ENCODE results near the gene SF3A1. TPM values are rescaled to one million over a fixed set of nuclear protein-coding genes. Genes with fewer than 3 reads are reported as not detected.
"Not testable (repeated sequence)": the region's sequence is repeated elsewhere in the genome, so short reads cannot be mapped to it uniquely, and the experiment has no call there.

The SF3A1 gene
- total RNA-seq, 1 donor from 2014 or later, result 139 TPM

DNA sequence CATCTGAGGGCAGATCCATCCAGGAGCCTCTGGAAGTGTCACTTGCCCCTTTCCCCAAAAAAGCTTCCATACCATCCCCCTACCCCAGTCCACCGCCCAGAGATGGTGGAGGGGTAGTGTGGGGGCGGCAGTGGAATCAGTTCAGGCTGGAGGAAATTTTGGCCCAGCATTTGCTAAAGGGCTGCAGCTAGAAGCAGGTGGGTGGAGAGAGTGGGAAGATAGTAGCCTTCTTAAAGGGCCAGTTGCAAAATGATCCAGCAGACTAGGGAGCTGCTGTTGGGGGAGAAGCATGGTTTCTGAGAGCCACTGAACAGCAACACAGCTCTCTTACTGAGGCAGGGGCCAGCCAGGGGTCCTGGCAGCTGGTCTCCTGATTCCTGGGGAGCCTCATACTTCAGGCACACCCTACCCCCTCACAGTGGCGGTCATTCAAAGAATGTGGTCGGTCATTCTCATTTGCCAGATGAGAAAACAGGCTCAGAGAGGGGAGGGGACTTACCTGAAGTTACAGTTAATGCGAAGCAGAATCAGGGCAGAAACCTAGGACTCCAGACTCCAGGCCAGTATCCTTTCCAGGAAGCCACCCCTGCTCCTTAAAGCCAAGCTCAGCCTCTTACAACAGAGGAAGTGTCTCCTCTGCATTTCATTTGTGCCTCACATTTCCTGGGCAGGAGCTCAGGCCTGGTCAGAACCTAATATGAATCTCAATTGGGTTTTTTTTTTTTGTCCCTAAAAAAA lies 45.5 kb upstream of the SF3A1 start:
- H3K27me3 ChIP-seq (ENCODE audit: insufficient read depth, low read length), result no peaks in the 10 kb centered on the region
- peak overlapping the region; percentile 4 for H3K9ac ChIP-seq (ENCODE audit: low read length)
- no peak for TF ChIP-seq EZH2 (IDR thresholded peaks at IDR 0.05; ENCODE audit: insufficient read depth, low read length)
- TF ChIP-seq, protein P1, sequence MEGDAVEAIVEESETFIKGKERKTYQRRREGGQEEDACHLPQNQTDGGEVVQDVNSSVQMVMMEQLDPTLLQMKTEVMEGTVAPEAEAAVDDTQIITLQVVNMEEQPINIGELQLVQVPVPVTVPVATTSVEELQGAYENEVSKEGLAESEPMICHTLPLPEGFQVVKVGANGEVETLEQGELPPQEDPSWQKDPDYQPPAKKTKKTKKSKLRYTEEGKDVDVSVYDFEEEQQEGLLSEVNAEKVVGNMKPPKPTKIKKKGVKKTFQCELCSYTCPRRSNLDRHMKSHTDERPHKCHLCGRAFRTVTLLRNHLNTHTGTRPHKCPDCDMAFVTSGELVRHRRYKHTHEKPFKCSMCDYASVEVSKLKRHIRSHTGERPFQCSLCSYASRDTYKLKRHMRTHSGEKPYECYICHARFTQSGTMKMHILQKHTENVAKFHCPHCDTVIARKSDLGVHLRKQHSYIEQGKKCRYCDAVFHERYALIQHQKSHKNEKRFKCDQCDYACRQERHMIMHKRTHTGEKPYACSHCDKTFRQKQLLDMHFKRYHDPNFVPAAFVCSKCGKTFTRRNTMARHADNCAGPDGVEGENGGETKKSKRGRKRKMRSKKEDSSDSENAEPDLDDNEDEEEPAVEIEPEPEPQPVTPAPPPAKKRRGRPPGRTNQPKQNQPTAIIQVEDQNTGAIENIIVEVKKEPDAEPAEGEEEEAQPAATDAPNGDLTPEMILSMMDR (IDR thresholded peaks at IDR 0.05; ENCODE audit: insufficient read depth, low read depth, low read length), result no peak
- H2AFZ ChIP-seq (ENCODE audit: low read depth, low read length), result no peak overlapping the region
- no peak for DNase-seq (ENCODE audit: low read depth)
- no peak overlapping the region for H3K4me3 ChIP-seq (ENCODE audit: insufficient read depth, low read depth, low read length)
- no peaks in the 10 kb centered on the region for H3K9me3 ChIP-seq (ENCODE audit: insufficient read depth, low read depth, low read length)
- no peak overlapping the region for H3K27ac ChIP-seq (ENCODE audit: low read depth, low read length)
- peaks cover 76% of the 10 kb centered on the region for H3K79me2 ChIP-seq (ENCODE audit: insufficient read depth, low read length)
- Mint-ChIP-seq H3K4me3 (ENCODE audit: unreplicated experiment) (peak overlapping the region; percentile 20), H3K4me1 (ENCODE audit: low read depth, unreplicated experiment) (peaks cover 17% of the 10 kb centered on the region), H3K9me3 (ENCODE audit: unreplicated experiment) (no peaks in the 10 kb centered on the region), H3K27me3 (ENCODE audit: low read depth, unreplicated experiment) (no peaks in the 10 kb centered on the region), H3K27ac (ENCODE audit: unreplicated experiment) (no peak overlapping the region), H3K36me3 (ENCODE audit: low read depth, unreplicated experiment) (peaks cover 16% of the 10 kb centered on the region)
- H3K4me1 ChIP-seq (ENCODE audit: insufficient read depth, low read length), result peaks cover 16% of the 10 kb centered on the region
- peak overlapping the region; percentile 38 for H3K4me2 ChIP-seq (ENCODE audit: low read length)
- peaks cover 16% of the 10 kb centered on the region for H3K36me3 ChIP-seq (ENCODE audit: insufficient read depth, low read length)
- no peak for FAIRE-seq
- peaks cover 76% of the 10 kb centered on the region for H4K20me1 ChIP-seq (ENCODE audit: insufficient read depth, low read length)

- not testable (repeated sequence) for FAIRE-seq; H3K27me3 Mint-ChIP-seq (ENCODE audit: low read depth, unreplicated experiment); H3K9me3 ChIP-seq (ENCODE audit: insufficient read depth, low read depth, low read length); H3K27ac Mint-ChIP-seq (ENCODE audit: unreplicated experiment); H3K9ac ChIP-seq (ENCODE audit: low read length); H3K27ac ChIP-seq (ENCODE audit: low read depth, low read length); H3K4me3 ChIP-seq (ENCODE audit: insufficient read depth, low read depth, low read length); H3K27me3 ChIP-seq (ENCODE audit: insufficient read depth, low read length); H2AFZ ChIP-seq (ENCODE audit: low read depth, low read length); DNase-seq (ENCODE audit: low read depth); H3K9me3 Mint-ChIP-seq (ENCODE audit: unreplicated experiment); H3K4me2 ChIP-seq (ENCODE audit: low read length); H3K4me3 Mint-ChIP-seq (ENCODE audit: unreplicated experiment); H3K36me3 ChIP-seq (ENCODE audit: insufficient read depth, low read length)
- peaks cover 13% of the 10 kb centered on the region for H3K36me3 Mint-ChIP-seq (ENCODE audit: low read depth, unreplicated experiment)
- H3K4me1 Mint-ChIP-seq (ENCODE audit: low read depth, unreplicated experiment), result peaks cover 17% of the 10 kb centered on the region
- H3K79me2 ChIP-seq (ENCODE audit: insufficient read depth, low read length), result peaks cover 80% of the 10 kb centered on the region
- H4K20me1 ChIP-seq (ENCODE audit: insufficient read depth, low read length), result peaks cover 70% of the 10 kb centered on the region
- H3K4me1 ChIP-seq (ENCODE audit: insufficient read depth, low read length), result peaks cover 21% of the 10 kb centered on the region
These were observed 44.3 kb upstream of the SF3A1 start for GRCh38 chr22:30401024-30401423.

DNA sequence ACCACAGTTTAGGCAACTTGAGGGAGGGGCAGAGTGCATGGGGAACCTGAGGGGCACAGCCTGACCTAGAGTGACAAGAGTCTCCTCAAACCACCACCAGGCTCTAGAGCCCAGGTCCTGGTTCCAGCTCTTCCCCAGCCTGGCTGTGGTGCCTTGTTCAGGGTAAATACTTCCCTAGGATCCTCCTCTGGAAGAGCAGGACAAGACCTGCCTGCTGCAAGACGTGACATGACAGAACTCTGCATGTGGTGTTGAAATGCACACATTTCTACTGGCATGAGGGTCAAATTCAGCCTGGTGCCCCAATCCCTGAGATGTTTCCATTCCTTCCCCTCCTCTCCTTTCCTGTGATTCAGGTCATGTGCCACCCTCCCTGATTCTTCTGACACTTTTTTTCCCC lies 43.5 kb upstream of the SF3A1 start:
- H3K27ac ChIP-seq (ENCODE audit: low read depth, low read length), result no peak overlapping the region
- peaks cover 17% of the 10 kb centered on the region for H3K4me1 Mint-ChIP-seq (ENCODE audit: low read depth, unreplicated experiment)
- no peak overlapping the region for H3K4me3 ChIP-seq (ENCODE audit: insufficient read depth, low read depth, low read length)
- peaks cover 3% of the 10 kb centered on the region for H3K36me3 ChIP-seq (ENCODE audit: insufficient read depth, low read length)
- TF ChIP-seq, protein P1 (IDR thresholded peaks at IDR 0.05; ENCODE audit: insufficient read depth, low read depth, low read length), result no peak
- H3K9me3 Mint-ChIP-seq (ENCODE audit: unreplicated experiment), result no peaks in the 10 kb centered on the region
- no peaks in the 10 kb centered on the region for H3K27me3 ChIP-seq (ENCODE audit: insufficient read depth, low read length)
- FAIRE-seq (no peak), DNase-seq (ENCODE audit: low read depth) (no peak)
- peak overlapping the region; percentile 100 for H3K4me2 ChIP-seq (ENCODE audit: low read length)
- peaks cover 21% of the 10 kb centered on the region for H3K4me1 ChIP-seq (ENCODE audit: insufficient read depth, low read length)
- peaks cover 6% of the 10 kb centered on the region for H3K27me3 Mint-ChIP-seq (ENCODE audit: low read depth, unreplicated experiment)
- no peak overlapping the region for H3K9ac ChIP-seq (ENCODE audit: low read length)
- H3K36me3 Mint-ChIP-seq (ENCODE audit: low read depth, unreplicated experiment), result peaks cover 10% of the 10 kb centered on the region
- no peak overlapping the region for H2AFZ ChIP-seq (ENCODE audit: low read depth, low read length)
- no peaks in the 10 kb centered on the region for H3K9me3 ChIP-seq (ENCODE audit: insufficient read depth, low read depth, low read length)
- H3K79me2 ChIP-seq (ENCODE audit: insufficient read depth, low read length), result peaks cover 74% of the 10 kb centered on the region
- H3K27ac Mint-ChIP-seq (ENCODE audit: unreplicated experiment), result peak overlapping the region; percentile 1
- H4K20me1 ChIP-seq (ENCODE audit: insufficient read depth, low read length), result peaks cover 61% of the 10 kb centered on the region
- no peak overlapping the region for H3K4me3 Mint-ChIP-seq (ENCODE audit: unreplicated experiment)

All from astrocyte (in vitro differentiated cells and primary cell).